CD14-positive monocyte (primary cell): ENCODE data around the gene OPA1. TPM values are rescaled to one million over a fixed set of nuclear protein-coding genes. Genes with fewer than 3 reads are reported as not detected.

Experiments used
- DNase-seq, 3 donors: peaks; one replicate each; pipeline ENCODE4 v3.0.0-alpha.2; 2011 to 2022
- H2AFZ ChIP-seq: 2 replicates; pipeline ENCODE4 v1.6.0; 2012; ENCODE audit warnings: mild to moderate bottlenecking, low read depth, low read length, inconsistent platforms; ENCODE audit not compliant: insufficient read depth, poor library complexity, severe bottlenecking
- H3K27ac ChIP-seq, 2 donors: 1 replicate in 1 of 2; 2 replicates in 1 of 2; pipeline ENCODE4 v1.5.1; 2012 to 2013; ENCODE audit warnings: low read length in 2 of 2, control low read depth in 1 of 2, inconsistent platforms in 1 of 2, low read depth in 1 of 2, mild to moderate bottlenecking in 1 of 2
- H3K27me3 ChIP-seq, 2 donors: one replicate each; pipeline versions ENCODE4 v1.6.0 to v1.6.1; 2011 to 2013; ENCODE audit warnings: low read length in 2 of 2; ENCODE audit not compliant: control insufficient read depth in 2 of 2, insufficient read depth in 2 of 2
- H3K36me3 ChIP-seq, 2 donors: replicated peaks in 1 of 2; 1 replicate in 1 of 2; 2 replicates in 1 of 2; pipeline versions ENCODE4 v1.5.1 to v1.6.1; 2012 to 2013; ENCODE audit warnings: low read length in 2 of 2, control low read depth in 1 of 2, inconsistent platforms in 1 of 2, mild to moderate bottlenecking in 1 of 2; ENCODE audit not compliant: insufficient read depth in 2 of 2, control insufficient read depth in 1 of 2
- H3K4me1 ChIP-seq, 2 donors: 1 replicate in 1 of 2; 2 replicates in 1 of 2; pipeline versions ENCODE4 v1.5.1 to v1.6.1; 2012 to 2013; ENCODE audit warnings: low read length in 2 of 2, control low read depth in 1 of 2, inconsistent platforms in 1 of 2, mild to moderate bottlenecking in 1 of 2, moderate library complexity in 1 of 2; ENCODE audit not compliant: insufficient read depth in 2 of 2, control insufficient read depth in 1 of 2
- H3K4me2 ChIP-seq: replicated peaks from 2 replicates; pipeline ENCODE3; 2012; ENCODE audit warnings: low read length, moderate library complexity, mild to moderate bottlenecking; ENCODE audit not compliant: poor library complexity, severe bottlenecking; ENCODE audit errors: extremely low read depth
- H3K4me3 ChIP-seq, 3 experiments: fragments of 200-600 bp in 1 of 3; sonication (generic) in 1 of 3; replicated peaks in 1 of 3; 1 replicate in 2 of 3; 2 replicates in 1 of 3; pipeline ENCODE4 v1.5.1; 2011 to 2013; ENCODE audit warnings: low read length in 3 of 3, mild to moderate bottlenecking in 3 of 3, control low read depth in 2 of 3, low read depth in 2 of 3, inconsistent platforms in 1 of 3, moderate library complexity in 1 of 3
- H3K79me2 ChIP-seq: 2 replicates; pipeline ENCODE4 v1.6.0; 2012; ENCODE audit warnings: mild to moderate bottlenecking, control low read depth, inconsistent platforms, low read length, moderate library complexity; ENCODE audit not compliant: insufficient read depth
- H3K9ac ChIP-seq: 2 replicates; pipeline ENCODE4 v1.6.0; 2017; ENCODE audit warnings: low read length, mild to moderate bottlenecking; ENCODE audit not compliant: insufficient read depth, poor library complexity, severe bottlenecking
- H3K9me3 ChIP-seq, 2 donors: replicated peaks in 1 of 2; 1 replicate in 1 of 2; 2 replicates in 1 of 2; pipeline versions ENCODE4 v1.5.1 to v1.6.1; 2012 to 2013; ENCODE audit warnings: low read length in 2 of 2, control low read depth in 1 of 2; ENCODE audit not compliant: control insufficient read depth in 1 of 2, insufficient read depth in 1 of 2
- H4K20me1 ChIP-seq: 2 replicates; pipeline ENCODE4 v1.6.0; 2012; ENCODE audit warnings: mild to moderate bottlenecking, low read length, control low read depth, moderate library complexity; ENCODE audit not compliant: insufficient read depth
- H3K27ac Mint-ChIP-seq, 7 donors: one replicate each; pipeline ENCODE4 v1.8.0; 2020; ENCODE audit warnings: mild to moderate bottlenecking in 7 of 7, mixed read lengths in 7 of 7, moderate library complexity in 6 of 7, inconsistent platforms in 2 of 7
- H3K27me3 Mint-ChIP-seq, 3 donors: one replicate each; pipeline ENCODE4 v1.8.0; 2021 to 2022; ENCODE audit warnings: low read depth in 3 of 3, mild to moderate bottlenecking in 3 of 3, mixed read lengths in 3 of 3, moderate library complexity in 3 of 3, inconsistent platforms in 1 of 3
- H3K36me3 Mint-ChIP-seq, 2 donors: one replicate each; pipeline ENCODE4 v1.8.0; 2020; ENCODE audit warnings: mixed read lengths in 2 of 2, inconsistent platforms in 1 of 2, mild to moderate bottlenecking in 1 of 2
- H3K4me1 Mint-ChIP-seq: one replicate; pipeline ENCODE4 v1.8.0; 2020; ENCODE audit warnings: mild to moderate bottlenecking, mixed read lengths
- H3K4me3 Mint-ChIP-seq, 2 donors: one replicate each; pipeline ENCODE4 v1.8.0; 2020; ENCODE audit warnings: mild to moderate bottlenecking in 2 of 2, mixed read lengths in 2 of 2, moderate library complexity in 1 of 2
- H3K9me3 Mint-ChIP-seq, 7 donors: one replicate each; pipeline ENCODE4 v1.8.0; 2020 to 2022; ENCODE audit warnings: mixed read lengths in 7 of 7, mild to moderate bottlenecking in 6 of 7, moderate library complexity in 6 of 7, inconsistent platforms in 2 of 7
- CTCF ChIP-seq: fragments of 200-600 bp; IDR thresholded peaks from one replicate; pipeline ENCODE4 v1.8.0; 2022; ENCODE audit warnings: antibody characterized with exemption, mild to moderate bottlenecking
- WGBS: methylation state at CpG from one replicate; pipeline ENCODE4 v1.1.5; 2013; ENCODE audit warnings: missing lambda C conversion rate; ENCODE audit not compliant: insufficient coverage; 5-methylcytosine and 5-hydroxymethylcytosine counted together
- intact Hi-C, 2 donors: fragments of 100-400 bp; cut with micrococcal nuclease; formaldehyde crosslinking; loops; one replicate each; pipeline versions ENCODE4 v1.15.0 to v1.15.1; 2023
- polyA plus RNA-seq, 3 donors: library from polyadenylated mRNA; depleted of rRNA in 1 of 3; unstranded in 2 of 3; stranded (reverse) in 1 of 3; fragments of 300-500 nt in 2 of 3; fragments of >200 nt in 1 of 3; fragmentation: Illumina TruSeq in 2 of 3; gene quantifications; 1 replicate in 2 of 3; 2 replicates in 1 of 3; pipeline ENCODE4 v1.2.3, GENCODE V29; 2012 to 2021

OPA1 gene
- polyA plus RNA-seq, 3 donors, result 15.4 to 26.5 (median 18.1) TPM

- DNase-seq, result no peak
- Mint-ChIP-seq H3K27me3 (peaks cover 2 to 4% (median 3%) of the 10 kb centered on the region in 3 donors), H3K4me1 (peaks cover 2% of the 10 kb centered on the region), H3K36me3 (no peaks in the 10 kb centered on the region), H3K27ac (peak overlapping the region in 1 of 7 donors; percentile 23), H3K9me3 (no peaks in the 10 kb centered on the region), H3K4me3 (no peak overlapping the region)
- no peak for TF ChIP-seq CTCF
- Histone ChIP-seq H3K27me3 (no peaks in the 10 kb centered on the region), H3K9ac (no peak overlapping the region), H3K9me3 (no peaks in the 10 kb centered on the region), H4K20me1 (no peaks in the 10 kb centered on the region), H2AFZ (no peak overlapping the region), H3K79me2 (no peaks in the 10 kb centered on the region), H3K4me1 (no peaks in the 10 kb centered on the region), H3K27ac (no peak overlapping the region), H3K4me2 (no peak overlapping the region), H3K4me3 (no peak overlapping the region), H3K36me3 (no peaks in the 10 kb centered on the region)
- intact Hi-C loops, result no loop called here
- no CpG with 5 or more reads among the region's 3 CpGs for WGBS
Observed at GRCh38 chr3:193563426-193563825, 29.6 kb upstream of the OPA1 start.

DNA sequence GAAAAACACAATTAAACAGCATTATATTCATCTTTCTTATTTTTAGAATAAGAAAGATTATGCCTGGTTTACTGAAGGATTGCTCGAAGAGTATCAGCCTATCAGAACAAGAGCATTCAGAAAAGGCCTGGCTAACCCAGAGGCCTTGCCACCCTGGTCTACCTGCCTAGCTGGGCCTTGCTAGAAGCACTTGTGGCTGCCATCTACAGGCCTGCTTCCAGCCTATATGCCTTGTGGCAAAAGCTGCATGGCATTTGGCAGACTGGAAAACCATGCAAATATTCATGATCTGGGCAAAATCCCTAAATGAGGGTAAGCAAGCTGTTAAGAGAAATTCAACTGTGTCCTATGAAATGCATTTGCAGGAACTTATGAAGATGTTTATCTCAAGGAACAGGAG is 29.0 kb upstream of the OPA1 start:
- no peak overlapping the region for H2AFZ ChIP-seq
- no peaks in the 10 kb centered on the region for H3K79me2 ChIP-seq
- no peak overlapping the region for H3K9ac ChIP-seq
- intact Hi-C loops, result no loop called here
- Mint-ChIP-seq H3K27me3 (peaks cover 2 to 4% (median 3%) of the 10 kb centered on the region in 3 donors), H3K4me3 (no peak overlapping the region), H3K27ac (peak overlapping the region in 1 of 7 donors; percentile 61), H3K9me3 (no peaks in the 10 kb centered on the region), H3K36me3 (no peaks in the 10 kb centered on the region), H3K4me1 (peaks cover 2% of the 10 kb centered on the region)
- no peak overlapping the region for H3K27ac ChIP-seq
- H3K4me2 ChIP-seq, result no peak overlapping the region
- DNase-seq, result no peak
- no peaks in the 10 kb centered on the region for H3K27me3 ChIP-seq
- no peak overlapping the region for H3K4me3 ChIP-seq
- no peaks in the 10 kb centered on the region for H4K20me1 ChIP-seq
- WGBS, result 86% methylated on average over 1 of the region's 1 CpG
- TF ChIP-seq CTCF, result no peak
- no peaks in the 10 kb centered on the region for H3K4me1 ChIP-seq
- no peaks in the 10 kb centered on the region for H3K9me3 ChIP-seq
- no peaks in the 10 kb centered on the region for H3K36me3 ChIP-seq
